ENCODE data around the gene PIP5K1B. TPM values are rescaled to one million over a fixed set of nuclear protein-coding genes. Genes with fewer than 3 reads are reported as not detected.

PIP5K1B gene
- total and polyA plus RNA-seq, 4 experiments from 2014 or later: 0.12 to 0.25 TPM; not detected in 2

DNA sequence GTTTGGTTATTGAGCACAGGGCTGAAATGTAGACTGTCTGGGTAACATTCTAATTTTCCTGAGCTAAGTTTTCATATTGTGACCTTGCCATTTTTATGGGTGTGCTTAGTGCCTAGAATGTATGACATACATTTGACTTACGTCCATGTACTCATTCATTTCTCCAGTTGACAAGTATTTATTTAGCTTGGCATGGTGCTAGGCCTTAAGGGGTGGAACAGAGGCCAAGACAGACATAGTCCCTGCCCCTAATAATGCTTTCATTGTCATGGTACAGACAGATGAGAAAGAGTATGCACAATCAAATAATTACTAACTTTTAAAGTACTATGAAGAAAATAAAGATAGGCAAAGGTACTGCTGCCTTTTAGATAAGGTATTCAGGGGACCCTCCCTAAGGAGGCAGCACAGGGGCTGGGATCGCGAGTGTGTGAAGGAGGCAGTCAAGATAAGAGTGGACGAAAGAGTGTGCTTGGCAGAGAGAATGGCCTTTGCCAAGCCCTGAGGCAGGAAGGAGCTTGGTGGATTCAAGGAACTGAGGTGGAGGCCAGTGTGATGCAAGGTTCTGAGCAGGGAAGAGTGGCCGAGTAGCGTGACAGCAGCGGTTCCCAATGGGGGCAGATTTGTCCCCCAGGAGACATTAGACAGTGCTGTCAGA lies 128.0 kb downstream of the PIP5K1B start:
- Histone ChIP-seq H3K4me3 (ENCODE audit: low read length in 2 of 2) (no peak overlapping the region), H3K4me1 (ENCODE audit: insufficient read depth, low read length) (no peaks in the 10 kb centered on the region), H3K27me3 (ENCODE audit: insufficient read depth, low read length) (no peaks in the 10 kb centered on the region), H3K36me3 (ENCODE audit: insufficient read depth, low read length) (no peaks in the 10 kb centered on the region), H3K27ac (ENCODE audit: low read depth, low read length) (no peak overlapping the region), H3K9me3 (ENCODE audit: control insufficient read depth in 1 of 2, low read length in 2 of 2) (no peaks in the 10 kb centered on the region)
- H3K36me3 Mint-ChIP-seq: no peaks in the 10 kb centered on the region
- no peak overlapping the region for H3K4me3 Mint-ChIP-seq
- no peaks in the 10 kb centered on the region for H3K4me1 Mint-ChIP-seq
- ChIA-PET CTCF (ENCODE audit: partially characterized antibody) (no interaction called here), POLR2A (ENCODE audit: partially characterized antibody) (no interaction called here)
- H3K9me3 Mint-ChIP-seq: no peaks in the 10 kb centered on the region
- no peak for DNase-seq
- H3K27ac Mint-ChIP-seq: no peak overlapping the region
- H3K27me3 Mint-ChIP-seq: peaks cover 1 to 3% of the 10 kb centered on the region in 2 donors
- intact Hi-C loops (cut with micrococcal nuclease): no loop called here

DNA sequence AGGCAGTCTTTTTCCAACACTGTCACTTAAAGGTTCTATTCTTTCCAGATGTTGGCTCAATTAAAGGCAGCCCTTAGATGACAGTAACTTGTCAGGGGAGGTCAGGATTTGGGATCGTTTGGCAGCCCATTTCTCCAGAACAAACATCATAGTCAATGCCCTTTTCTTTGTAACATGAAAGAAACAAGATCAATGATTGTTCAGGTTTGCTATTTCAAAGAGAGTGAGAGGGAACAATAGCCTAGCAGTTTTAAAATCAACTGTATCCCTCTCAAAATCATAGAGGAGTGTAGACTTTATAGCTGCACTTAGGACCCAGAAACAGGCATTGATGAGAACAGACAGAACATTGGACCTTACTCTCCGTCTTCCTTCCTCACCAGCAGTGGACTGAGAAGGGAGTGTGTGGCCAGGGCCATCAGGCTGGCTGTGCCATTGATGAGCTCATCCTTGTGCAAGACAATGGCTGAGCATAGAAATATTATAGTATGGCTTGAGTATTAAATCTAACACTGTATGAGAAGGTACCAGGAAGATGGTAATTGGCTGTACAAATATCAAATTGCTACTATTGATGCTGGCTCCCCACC lies 130.0 kb downstream of the PIP5K1B start:
- intact Hi-C loops (cut with micrococcal nuclease): no loop called here
- H3K36me3 Mint-ChIP-seq: no peaks in the 10 kb centered on the region
- POLR2A ChIA-PET (ENCODE audit: partially characterized antibody): no interaction called here

DNA sequence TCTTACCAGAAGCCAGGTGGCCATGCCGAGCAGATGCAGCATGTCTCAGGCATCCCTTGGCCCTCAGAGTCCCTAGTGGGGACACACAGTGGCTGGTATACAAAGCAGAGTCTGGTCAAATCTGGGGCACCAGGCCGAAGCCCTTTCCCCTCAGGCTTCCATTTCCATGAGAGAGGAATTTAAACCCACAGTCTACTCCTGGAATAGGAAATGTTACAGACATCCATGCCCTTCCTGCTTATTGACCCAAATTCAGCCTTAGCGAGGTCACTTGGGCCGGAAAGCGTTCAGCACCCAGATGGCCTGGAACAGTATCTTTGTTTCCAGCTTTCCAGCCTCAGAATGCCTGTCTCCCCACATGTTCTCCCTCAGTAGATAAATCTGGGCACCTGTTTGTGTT lies 131.7 kb downstream of the PIP5K1B start:
- DNase-seq: no peak
- Mint-ChIP-seq H3K4me3 (no peak overlapping the region), H3K36me3 (no peaks in the 10 kb centered on the region), H3K27ac (no peak overlapping the region), H3K27me3 (peaks cover 2 to 3% of the 10 kb centered on the region in 2 donors), H3K4me1 (no peaks in the 10 kb centered on the region), H3K9me3 (no peaks in the 10 kb centered on the region)
- no peaks in the 10 kb centered on the region for H3K36me3 ChIP-seq (ENCODE audit: insufficient read depth, low read length)
- POLR2A ChIA-PET (ENCODE audit: partially characterized antibody): no interaction called here
- H3K4me1 ChIP-seq (ENCODE audit: insufficient read depth, low read length): no peaks in the 10 kb centered on the region
- H3K27me3 ChIP-seq (ENCODE audit: insufficient read depth, low read length): no peaks in the 10 kb centered on the region
- CTCF ChIA-PET (ENCODE audit: partially characterized antibody): interaction anchor here (0.9 kb wide), 1 partner anchor 11 kb away, joined by 3 read pairs; no protein-coding TSS in a partner anchor
- H3K9me3 ChIP-seq (ENCODE audit: control insufficient read depth in 1 of 2, low read length in 2 of 2): no peaks in the 10 kb centered on the region
- H3K27ac ChIP-seq (ENCODE audit: low read depth, low read length): no peak overlapping the region
- H3K4me3 ChIP-seq (ENCODE audit: low read length in 2 of 2): no peak overlapping the region
- intact Hi-C loops (cut with micrococcal nuclease): no loop called here

More for the DNA sequence above, 130.0 kb downstream of the PIP5K1B start:
- H3K4me1 ChIP-seq (ENCODE audit: insufficient read depth, low read length): no peaks in the 10 kb centered on the region
- CTCF ChIA-PET (ENCODE audit: partially characterized antibody): no interaction called here
- peaks cover 3 to 4% of the 10 kb centered on the region in 2 donors for H3K27me3 Mint-ChIP-seq
- no peak overlapping the region for H3K27ac Mint-ChIP-seq
- H3K9me3 Mint-ChIP-seq: no peaks in the 10 kb centered on the region
- H3K4me3 Mint-ChIP-seq: no peak overlapping the region
- H3K4me1 Mint-ChIP-seq: no peaks in the 10 kb centered on the region
- H3K27me3 ChIP-seq (ENCODE audit: insufficient read depth, low read length): no peaks in the 10 kb centered on the region
- H3K4me3 ChIP-seq (ENCODE audit: low read length in 2 of 2): no peak overlapping the region
- no peaks in the 10 kb centered on the region for H3K36me3 ChIP-seq (ENCODE audit: insufficient read depth, low read length)
- DNase-seq: no peak
- H3K27ac ChIP-seq (ENCODE audit: low read depth, low read length): no peak overlapping the region
- no peaks in the 10 kb centered on the region for H3K9me3 ChIP-seq (ENCODE audit: control insufficient read depth in 1 of 2, low read length in 2 of 2)

DNA sequence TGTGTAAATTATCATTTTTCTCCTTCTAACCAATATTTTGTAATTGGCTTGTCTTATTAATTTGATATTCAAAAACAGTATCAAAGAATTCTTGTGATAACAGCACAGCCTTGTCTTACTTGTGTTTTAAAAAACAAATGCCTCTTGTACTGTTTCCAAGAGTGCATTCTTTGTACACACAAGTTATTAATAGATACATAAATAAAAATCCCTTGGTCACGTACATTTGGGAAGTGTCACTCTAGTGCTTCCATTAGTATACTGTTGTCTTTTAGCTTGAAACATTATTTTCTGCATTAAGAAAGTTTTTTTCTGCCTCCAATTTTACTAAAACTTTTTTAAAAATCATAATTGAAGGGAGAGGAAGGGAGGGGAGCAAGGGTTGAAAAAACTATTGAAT lies 133.2 kb downstream of the PIP5K1B start:
- Mint-ChIP-seq H3K4me1 (no peaks in the 10 kb centered on the region), H3K9me3 (no peaks in the 10 kb centered on the region), H3K36me3 (no peaks in the 10 kb centered on the region), H3K4me3 (no peak overlapping the region), H3K27ac (no peak overlapping the region), H3K27me3 (peaks cover 1 to 2% of the 10 kb centered on the region in 2 donors)
- Histone ChIP-seq H3K36me3 (ENCODE audit: insufficient read depth, low read length) (no peaks in the 10 kb centered on the region), H3K27ac (ENCODE audit: low read depth, low read length) (no peak overlapping the region), H3K27me3 (ENCODE audit: insufficient read depth, low read length) (no peaks in the 10 kb centered on the region), H3K4me3 (ENCODE audit: low read length in 2 of 2) (no peak overlapping the region), H3K9me3 (ENCODE audit: control insufficient read depth in 1 of 2, low read length in 2 of 2) (no peaks in the 10 kb centered on the region), H3K4me1 (ENCODE audit: insufficient read depth, low read length) (no peaks in the 10 kb centered on the region)
- DNase-seq: no peak
- intact Hi-C loops (cut with micrococcal nuclease): no loop called here
- ChIA-PET CTCF (ENCODE audit: partially characterized antibody) (interaction anchor here (1.3 kb wide), 1 partner anchor 9 kb away, joined by 4 read pairs; no protein-coding TSS in a partner anchor), POLR2A (ENCODE audit: partially characterized antibody) (no interaction called here)

DNA sequence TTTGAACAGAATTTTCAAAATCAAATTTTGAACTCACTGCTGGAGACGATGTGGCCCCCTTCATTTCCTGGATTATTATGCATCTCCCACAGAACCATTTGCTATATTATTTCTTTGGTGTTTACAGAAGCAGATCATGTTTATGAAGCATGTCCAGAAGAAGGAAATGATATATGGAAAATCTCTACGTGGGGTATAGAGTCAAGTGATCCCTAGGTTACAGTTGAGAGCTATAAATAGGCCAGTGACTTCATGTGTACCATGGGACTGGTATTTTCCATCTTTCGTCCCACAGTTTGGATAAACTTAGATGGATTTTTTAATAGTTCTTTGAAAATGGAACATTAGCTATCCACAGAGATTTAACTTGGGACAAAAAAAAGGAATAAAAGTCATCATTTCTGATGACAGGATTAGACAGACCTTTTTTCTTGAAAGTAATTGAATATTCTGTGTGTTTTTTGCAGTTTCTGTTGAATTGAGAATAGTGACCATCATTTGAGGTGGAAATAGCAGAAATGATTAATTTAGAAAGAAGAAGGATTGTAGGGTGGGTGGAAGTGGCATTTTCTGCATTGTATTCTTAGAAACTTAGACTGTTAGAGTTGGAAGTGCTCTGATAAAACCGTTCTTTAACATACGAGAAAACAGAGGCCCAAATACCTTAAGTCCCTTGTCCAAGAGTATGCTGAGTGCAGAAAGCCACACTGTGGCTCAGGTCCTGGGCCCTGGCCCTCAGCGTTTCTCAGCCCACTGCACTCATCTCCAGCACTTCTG lies 136.4 kb downstream of the PIP5K1B start:
- Histone ChIP-seq H3K4me3 (ENCODE audit: low read length in 2 of 2) (no peak overlapping the region), H3K4me1 (ENCODE audit: insufficient read depth, low read length) (no peaks in the 10 kb centered on the region), H3K27ac (ENCODE audit: low read depth, low read length) (no peak overlapping the region), H3K36me3 (ENCODE audit: insufficient read depth, low read length) (no peaks in the 10 kb centered on the region), H3K27me3 (ENCODE audit: insufficient read depth, low read length) (no peaks in the 10 kb centered on the region), H3K9me3 (ENCODE audit: control insufficient read depth in 1 of 2, low read length in 2 of 2) (no peaks in the 10 kb centered on the region)
- Mint-ChIP-seq H3K9me3 (no peaks in the 10 kb centered on the region), H3K27ac (no peak overlapping the region), H3K4me3 (no peak overlapping the region), H3K36me3 (no peaks in the 10 kb centered on the region), H3K4me1 (no peaks in the 10 kb centered on the region), H3K27me3 (peaks cover 1 to 4% of the 10 kb centered on the region in 2 donors)
- intact Hi-C loops (cut with micrococcal nuclease): no loop called here
- POLR2A ChIA-PET (ENCODE audit: partially characterized antibody): no interaction called here
- no peak for DNase-seq
- CTCF ChIA-PET (ENCODE audit: partially characterized antibody): no interaction called here

DNA sequence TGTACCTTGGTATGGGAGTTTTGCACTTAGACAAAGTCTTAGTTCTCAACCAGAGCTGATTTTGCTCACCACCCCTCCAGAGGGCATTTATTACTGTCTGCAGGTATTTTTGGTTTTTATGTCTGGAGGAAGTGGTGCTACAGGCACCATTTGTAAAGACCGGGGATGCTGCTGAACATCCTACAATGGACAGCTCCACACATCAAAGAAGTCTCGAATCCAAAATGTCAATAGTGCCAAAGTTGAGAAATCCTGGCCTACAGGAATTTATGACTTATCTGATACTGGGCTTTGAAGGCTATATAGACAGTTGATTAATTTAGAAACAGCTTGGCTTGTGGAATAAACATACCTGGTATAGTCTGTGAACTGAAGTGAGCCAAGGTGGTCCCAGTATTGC lies 137.5 kb downstream of the PIP5K1B start:
- no peaks in the 10 kb centered on the region for H3K9me3 Mint-ChIP-seq
- H3K4me3 Mint-ChIP-seq: no peak overlapping the region
- Histone ChIP-seq H3K36me3 (ENCODE audit: insufficient read depth, low read length) (no peaks in the 10 kb centered on the region), H3K9me3 (ENCODE audit: control insufficient read depth in 1 of 2, low read length in 2 of 2) (no peaks in the 10 kb centered on the region), H3K4me1 (ENCODE audit: insufficient read depth, low read length) (no peaks in the 10 kb centered on the region), H3K27me3 (ENCODE audit: insufficient read depth, low read length) (no peaks in the 10 kb centered on the region), H3K4me3 (ENCODE audit: low read length in 2 of 2) (no peak overlapping the region), H3K27ac (ENCODE audit: low read depth, low read length) (no peak overlapping the region)
- H3K4me1 Mint-ChIP-seq: no peaks in the 10 kb centered on the region
- H3K36me3 Mint-ChIP-seq: no peaks in the 10 kb centered on the region
- intact Hi-C loops (cut with micrococcal nuclease): no loop called here
- DNase-seq: no peak
- ChIA-PET POLR2A (ENCODE audit: partially characterized antibody) (no interaction called here), CTCF (ENCODE audit: partially characterized antibody) (no interaction called here)
- H3K27me3 Mint-ChIP-seq: peaks cover 1 to 4% of the 10 kb centered on the region in 2 donors
- H3K27ac Mint-ChIP-seq: no peak overlapping the region

DNA sequence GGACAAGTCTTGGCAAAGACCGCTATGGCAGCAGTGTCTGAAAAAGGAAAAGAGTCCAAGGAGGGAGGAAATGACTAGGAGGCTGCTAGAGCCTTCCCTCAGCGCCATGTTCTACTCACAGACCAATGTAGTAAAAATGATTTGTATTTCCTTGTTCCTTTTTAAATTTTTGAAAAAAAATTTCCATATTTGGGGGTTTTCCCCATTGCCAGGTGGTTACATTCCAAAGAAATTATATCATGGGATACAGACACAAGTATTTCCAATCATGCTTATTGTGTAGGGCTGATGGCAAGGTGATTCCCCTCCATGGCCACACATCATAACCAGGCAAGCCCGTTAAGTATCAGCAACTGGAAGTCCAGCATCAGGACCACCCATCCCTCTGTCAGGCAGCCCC lies 138.2 kb downstream of the PIP5K1B start:
- Mint-ChIP-seq H3K27ac (no peak overlapping the region), H3K4me3 (no peak overlapping the region), H3K27me3 (peaks cover 1 to 4% of the 10 kb centered on the region in 2 donors), H3K9me3 (no peaks in the 10 kb centered on the region), H3K4me1 (no peaks in the 10 kb centered on the region), H3K36me3 (no peaks in the 10 kb centered on the region)
- no peak overlapping the region for H3K4me3 ChIP-seq (ENCODE audit: low read length in 2 of 2)
- DNase-seq: no peak
- POLR2A ChIA-PET (ENCODE audit: partially characterized antibody): no interaction called here
- CTCF ChIA-PET (ENCODE audit: partially characterized antibody): no interaction called here
- intact Hi-C loops (cut with micrococcal nuclease): no loop called here
- H3K4me1 ChIP-seq (ENCODE audit: insufficient read depth, low read length): no peaks in the 10 kb centered on the region
- no peak overlapping the region for H3K27ac ChIP-seq (ENCODE audit: low read depth, low read length)
- no peaks in the 10 kb centered on the region for H3K9me3 ChIP-seq (ENCODE audit: control insufficient read depth in 1 of 2, low read length in 2 of 2)
- no peaks in the 10 kb centered on the region for H3K27me3 ChIP-seq (ENCODE audit: insufficient read depth, low read length)
- H3K36me3 ChIP-seq (ENCODE audit: insufficient read depth, low read length): no peaks in the 10 kb centered on the region

Measured in CD4-positive, alpha-beta memory T cell (primary cell).